Central memory CD4-positive, alpha-beta T cell (primary cell): ENCODE data around the gene KIF24.
"Not testable (repeated sequence)": the region's sequence is repeated elsewhere in the genome, so short reads cannot be mapped to it uniquely, and the experiment has no call there.

Experiments used
- DNase-seq: peaks from one replicate; pipeline ENCODE4 v3.0.0; 2022

KIF24 gene

GRCh38 chr9:34326690-34327089, 2.4 kb downstream of the KIF24 start:
- DNase-seq: no peak

- no peak for DNase-seq
Observed at GRCh38 chr9:34322899-34323591, 6.0 kb downstream of the KIF24 start.

GRCh38 chr9:34321451-34321850, 7.6 kb downstream of the KIF24 start:
- no peak for DNase-seq

GRCh38 chr9:34318163-34318790, 10.8 kb downstream of the KIF24 start:
- no peak for DNase-seq

GRCh38 chr9:34317436-34317835, 11.6 kb downstream of the KIF24 start:
- DNase-seq: no peak

GRCh38 chr9:34311499-34312185, 17.4 kb downstream of the KIF24 start:
- DNase-seq: no peak

- DNase-seq: no peak
Observed at GRCh38 chr9:34310215-34310614, 18.9 kb downstream of the KIF24 start.

GRCh38 chr9:34308316-34308715, 20.8 kb downstream of the KIF24 start:
- not testable (repeated sequence) for DNase-seq

GRCh38 chr9:34301064-34301463, 28.0 kb downstream of the KIF24 start:
- DNase-seq: not testable (repeated sequence)

- no peak for DNase-seq
Observed at GRCh38 chr9:34292552-34292951, 36.5 kb downstream of the KIF24 start.

- no peak for DNase-seq
Observed at GRCh38 chr9:34291423-34291822, 37.6 kb downstream of the KIF24 start.

- DNase-seq: no peak
Observed at GRCh38 chr9:34291023-34291422, 38.0 kb downstream of the KIF24 start.

GRCh38 chr9:34289159-34289558, 39.9 kb downstream of the KIF24 start:
- no peak for DNase-seq

GRCh38 chr9:34282096-34282495, 47.0 kb downstream of the KIF24 start:
- DNase-seq: no peak

- no peak for DNase-seq
Observed at GRCh38 chr9:34279411-34279810, 49.7 kb downstream of the KIF24 start.
